ENCODE data around the gene PDLIM4. TPM values are rescaled to one million over a fixed set of nuclear protein-coding genes. Genes with fewer than 3 reads are reported as not detected.

PDLIM4 gene
- total and polyA plus RNA-seq, 8 donors: 7.7 to 13.5 (median 10.2) TPM

- ATAC-seq: peak; percentile 79
- Histone ChIP-seq H3K27me3 (no peaks in the 10 kb centered on the region), H3K9me3 (no peaks in the 10 kb centered on the region), H3K4me1 (peaks cover 6 to 46% of the 10 kb centered on the region in 2 donors), H3K4me3 (peak overlapping the region; percentile 68 to 78), H3K36me3 (no peaks in the 10 kb centered on the region), H3K27ac (peak overlapping the region; percentile 97 to 98)
- intact Hi-C loops (cut with DNase I): no loop called here
- peak; percentile 90 to 93 (median 92) for DNase-seq
- TF ChIP-seq CTCF (IDR thresholded peaks at IDR 0.05): no peak
Observed at GRCh38 chr5:132293066-132293991, 35.8 kb downstream of the PDLIM4 start.

GRCh38 chr5:132293992-132294727 lies 36.7 kb downstream of the PDLIM4 start, which contains the start of gene SLC22A4:
Gene SLC22A4 (plus strand): TSS chr5:132294394. CDS start chr5:132294617, 223 bp downstream.
- intact Hi-C loops (cut with DNase I): no loop called here
- Histone ChIP-seq H3K27ac (peak within 1 kb of the TSS; percentile 97 to 98), H3K9me3 (no peaks in the 10 kb centered on the region), H3K4me3 (peak within 1 kb of the TSS; percentile 68 to 78), H3K4me1 (peaks cover 6 to 53% of the 10 kb centered on the region in 2 donors), H3K27me3 (no peaks in the 10 kb centered on the region), H3K36me3 (no peaks in the 10 kb centered on the region)
- DNase-seq (peak in 3 of 4 donors; percentile 94 to 97 (median 96)), ATAC-seq (peak; percentile 91)
- TF ChIP-seq CTCF (IDR thresholded peaks at IDR 0.05): no peak

GRCh38 chr5:132294728-132295504 lies 37.4 kb downstream of the PDLIM4 start:
- intact Hi-C loops (cut with DNase I): no loop called here
- no peak for TF ChIP-seq CTCF (IDR thresholded peaks at IDR 0.05)

GRCh38 chr5:132295505-132296411 lies 38.3 kb downstream of the PDLIM4 start:
- H3K4me3 ChIP-seq: peak overlapping the region in 1 of 2 donors; percentile 78
- no peaks in the 10 kb centered on the region for H3K9me3 ChIP-seq
- intact Hi-C loops (cut with DNase I): no loop called here
- ATAC-seq: no peak
- H3K27me3 ChIP-seq: no peaks in the 10 kb centered on the region
- no peaks in the 10 kb centered on the region for H3K36me3 ChIP-seq
- no peak for TF ChIP-seq CTCF (IDR thresholded peaks at IDR 0.05)
- H3K27ac ChIP-seq: peak overlapping the region in 1 of 2 donors; percentile 98
- no peak for DNase-seq
- H3K4me1 ChIP-seq: peaks cover 6 to 57% of the 10 kb centered on the region in 2 donors

More at GRCh38 chr5:132294728-132295504, 37.4 kb downstream of the PDLIM4 start:
- H3K27me3 ChIP-seq: no peaks in the 10 kb centered on the region
- DNase-seq (peak in 2 of 4 donors; percentile 85 to 93), ATAC-seq (peak; percentile 27)
- no peaks in the 10 kb centered on the region for H3K9me3 ChIP-seq
- peak overlapping the region; percentile 68 to 78 for H3K4me3 ChIP-seq
- H3K36me3 ChIP-seq: no peaks in the 10 kb centered on the region
- peaks cover 6 to 55% of the 10 kb centered on the region in 2 donors for H3K4me1 ChIP-seq
- peak overlapping the region; percentile 97 to 98 for H3K27ac ChIP-seq
